IPS DF 6.9 (cell line): ENCODE data around the gene CACNA1E.
"Not testable (repeated sequence)": the region's sequence is repeated elsewhere in the genome, so short reads cannot be mapped to it uniquely, and the experiment has no call there.

ENCODE experiments used
- DNase-seq: peaks from one replicate; pipeline ENCODE4 v3.0.0-alpha.2; 2013; ENCODE audit warnings: low read depth, low spot score
- H3K27ac ChIP-seq: one replicate; pipeline ENCODE4 v1.5.1; 2013; ENCODE audit warnings: low read length, control low read depth
- H3K27me3 ChIP-seq: 2 replicates; pipeline ENCODE4 v1.6.1; 2013; ENCODE audit warnings: mild to moderate bottlenecking, low read length; ENCODE audit not compliant: control insufficient read depth, insufficient read depth
- H3K36me3 ChIP-seq: 2 replicates; pipeline ENCODE4 v1.6.1; 2013; ENCODE audit warnings: low read length; ENCODE audit not compliant: control insufficient read depth, insufficient read depth
- H3K4me1 ChIP-seq: 2 replicates; pipeline ENCODE4 v1.6.1; 2013; ENCODE audit warnings: low read length; ENCODE audit not compliant: control insufficient read depth, insufficient read depth
- H3K4me3 ChIP-seq: 2 replicates; pipeline ENCODE4 v1.5.1; 2013; ENCODE audit warnings: mild to moderate bottlenecking, low read length
- H3K9me3 ChIP-seq: 2 replicates; pipeline ENCODE4 v1.6.1; 2013; ENCODE audit warnings: low read length, inconsistent platforms; ENCODE audit not compliant: control insufficient read depth, insufficient read depth
- WGBS: extraction: QIAGEN DNeasy Blood & Tissue Kit; methylation state at CpG from one replicate; pipeline ENCODE4 v1.1.7; 2013; ENCODE audit warnings: mixed read lengths, missing lambda C conversion rate; ENCODE audit not compliant: insufficient read length, insufficient coverage; 5-methylcytosine and 5-hydroxymethylcytosine counted together

The CACNA1E gene

GRCh38 chr1:181816608-181817007 lies 333.3 kb downstream of the CACNA1E start:
- no peaks in the 10 kb centered on the region for H3K4me1 ChIP-seq
- no peaks in the 10 kb centered on the region for H3K36me3 ChIP-seq
- no peak for DNase-seq
- H3K27me3 ChIP-seq, result no peaks in the 10 kb centered on the region
- no peak overlapping the region for H3K27ac ChIP-seq
- no CpG with 5 or more reads among the region's 4 CpGs for WGBS
- H3K4me3 ChIP-seq, result no peak overlapping the region
- H3K9me3 ChIP-seq, result no peaks in the 10 kb centered on the region

GRCh38 chr1:181817091-181817490 lies 333.8 kb downstream of the CACNA1E start:
- no peak for DNase-seq
- Histone ChIP-seq H3K9me3 (no peaks in the 10 kb centered on the region), H3K4me1 (no peaks in the 10 kb centered on the region), H3K36me3 (no peaks in the 10 kb centered on the region), H3K27me3 (no peaks in the 10 kb centered on the region), H3K4me3 (no peak overlapping the region), H3K27ac (no peak overlapping the region)

- H3K27ac ChIP-seq, result no peak overlapping the region
- no peaks in the 10 kb centered on the region for H3K36me3 ChIP-seq
- WGBS, result no CpG with 5 or more reads among the region's 2 CpGs
- no peaks in the 10 kb centered on the region for H3K27me3 ChIP-seq
- no peaks in the 10 kb centered on the region for H3K4me1 ChIP-seq
- DNase-seq, result no peak
- no peaks in the 10 kb centered on the region for H3K9me3 ChIP-seq
- H3K4me3 ChIP-seq, result no peak overlapping the region
Observed at GRCh38 chr1:181818459-181818858, 335.1 kb downstream of the CACNA1E start.

DNA sequence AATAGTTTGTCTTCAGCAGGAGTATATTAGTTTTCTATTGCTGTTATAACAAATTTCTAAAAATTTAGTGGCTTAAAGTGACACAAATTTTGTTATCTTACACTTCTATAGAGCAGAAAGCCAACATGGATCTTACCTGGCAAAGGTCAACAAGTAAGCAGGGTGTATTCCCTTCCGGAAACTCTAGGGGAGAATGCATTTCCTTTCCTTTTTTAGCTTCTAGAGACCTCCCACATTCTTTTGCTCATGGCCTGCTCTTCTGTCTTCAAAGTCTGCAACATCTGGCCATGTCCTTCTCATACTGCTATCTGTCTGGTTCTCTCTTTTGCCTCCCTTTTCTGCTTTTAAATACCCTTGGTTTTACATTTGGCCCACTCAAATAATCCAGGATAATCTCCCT lies 335.6 kb downstream of the CACNA1E start:
- Histone ChIP-seq H3K27ac (no peak overlapping the region), H3K4me3 (no peak overlapping the region), H3K27me3 (no peaks in the 10 kb centered on the region), H3K4me1 (no peaks in the 10 kb centered on the region), H3K9me3 (no peaks in the 10 kb centered on the region), H3K36me3 (no peaks in the 10 kb centered on the region)
- no CpG with 5 or more reads among the region's 1 CpG for WGBS
- no peak for DNase-seq

- no peaks in the 10 kb centered on the region for H3K4me1 ChIP-seq
- no peaks in the 10 kb centered on the region for H3K9me3 ChIP-seq
- no peaks in the 10 kb centered on the region for H3K27me3 ChIP-seq
- H3K4me3 ChIP-seq, result no peak overlapping the region
- no peaks in the 10 kb centered on the region for H3K36me3 ChIP-seq
- DNase-seq, result no peak
- no peak overlapping the region for H3K27ac ChIP-seq
Observed at GRCh38 chr1:181821701-181822100, 338.4 kb downstream of the CACNA1E start.

DNA sequence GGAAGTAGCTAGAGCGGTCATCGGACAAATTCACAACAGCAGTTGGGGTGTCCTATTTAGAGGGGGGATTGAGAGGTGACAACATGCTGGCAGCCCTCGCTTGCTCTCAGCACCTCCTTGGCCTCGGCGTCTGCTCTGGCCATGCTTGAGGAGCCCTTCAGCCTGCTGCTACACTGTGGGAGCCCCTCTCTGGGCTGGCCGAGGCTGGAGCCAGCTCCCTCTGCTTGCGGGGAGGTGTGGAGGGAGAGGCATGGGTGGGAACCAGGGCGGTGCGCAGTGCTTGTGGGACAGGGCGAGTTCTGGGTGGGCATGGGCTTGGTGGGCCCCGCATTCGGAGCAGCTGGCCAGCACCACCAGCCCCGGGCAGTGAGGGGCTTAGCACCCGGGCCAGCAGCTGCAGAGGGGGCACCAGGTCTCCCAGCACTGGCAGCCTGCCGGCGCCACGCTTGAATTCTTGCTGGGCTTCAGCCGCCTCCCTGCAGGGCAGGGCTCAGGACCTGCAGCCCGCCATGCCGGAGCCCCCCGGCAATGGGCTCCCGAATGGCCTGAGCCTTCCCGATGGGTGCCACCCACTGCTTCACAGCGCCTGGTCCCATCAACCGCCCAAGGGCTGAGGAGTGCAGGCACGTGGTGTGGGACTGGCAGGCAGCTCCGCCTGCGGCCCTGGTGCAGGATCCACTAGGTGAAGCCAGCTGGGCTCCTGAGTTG lies 349.0 kb downstream of the CACNA1E start:
- H3K9me3 ChIP-seq, H3K27me3 ChIP-seq, DNase-seq, H3K36me3 ChIP-seq, H3K27ac ChIP-seq, H3K4me3 ChIP-seq, H3K4me1 ChIP-seq: not testable (repeated sequence)
- WGBS, result no CpG with 5 or more reads among the region's 28 CpGs

- Histone ChIP-seq H3K9me3 (no peaks in the 10 kb centered on the region), H3K27ac (no peak overlapping the region), H3K27me3 (no peaks in the 10 kb centered on the region), H3K4me3 (no peak overlapping the region), H3K36me3 (no peaks in the 10 kb centered on the region), H3K4me1 (no peaks in the 10 kb centered on the region)
- WGBS, result no CpG with 5 or more reads among the region's 5 CpGs
- DNase-seq, result no peak
Observed at GRCh38 chr1:181846001-181846645, 362.8 kb downstream of the CACNA1E start.

DNA sequence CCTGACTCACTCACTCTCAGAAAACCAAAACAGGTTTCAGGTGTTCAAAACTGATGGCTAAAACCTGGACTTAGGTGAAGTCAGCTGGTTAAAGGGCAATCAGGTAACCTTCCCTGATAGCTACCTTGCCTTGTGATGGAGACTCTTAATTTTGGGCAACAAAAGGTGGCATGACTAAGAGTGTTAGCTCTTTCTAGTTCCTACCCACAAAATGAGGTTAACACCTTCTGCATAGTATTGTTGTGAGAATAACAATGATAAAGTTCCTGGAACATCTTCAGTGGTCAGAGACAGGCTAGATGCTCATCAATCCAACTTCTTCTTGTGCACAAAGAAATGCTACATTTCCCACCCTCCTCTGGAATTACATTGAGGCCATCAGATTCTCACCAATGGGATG lies 363.4 kb downstream of the CACNA1E start:
- Histone ChIP-seq H3K27ac (no peak overlapping the region), H3K9me3 (no peaks in the 10 kb centered on the region), H3K4me3 (no peak overlapping the region), H3K36me3 (no peaks in the 10 kb centered on the region), H3K4me1 (no peaks in the 10 kb centered on the region), H3K27me3 (no peaks in the 10 kb centered on the region)
- no peak for DNase-seq

GRCh38 chr1:181849071-181849470 lies 365.8 kb downstream of the CACNA1E start:
- H3K36me3 ChIP-seq, result no peaks in the 10 kb centered on the region
- H3K4me1 ChIP-seq, result no peaks in the 10 kb centered on the region
- DNase-seq, result no peak
- no peaks in the 10 kb centered on the region for H3K27me3 ChIP-seq
- no peaks in the 10 kb centered on the region for H3K9me3 ChIP-seq
- no peak overlapping the region for H3K4me3 ChIP-seq
- no peak overlapping the region for H3K27ac ChIP-seq
- no CpG with 5 or more reads among the region's 4 CpGs for WGBS

GRCh38 chr1:181854212-181854611 lies 370.9 kb downstream of the CACNA1E start:
- no CpG with 5 or more reads among the region's 2 CpGs for WGBS

GRCh38 chr1:181855380-181855779 lies 372.1 kb downstream of the CACNA1E start:
- Histone ChIP-seq H3K4me3 (no peak overlapping the region), H3K27ac (no peak overlapping the region), H3K4me1 (no peaks in the 10 kb centered on the region), H3K9me3 (no peaks in the 10 kb centered on the region), H3K27me3 (no peaks in the 10 kb centered on the region), H3K36me3 (no peaks in the 10 kb centered on the region)
- no peak for DNase-seq
- no CpG with 5 or more reads among the region's 1 CpG for WGBS

More at GRCh38 chr1:181854212-181854611, 370.9 kb downstream of the CACNA1E start:
- not testable (repeated sequence) for H3K36me3 ChIP-seq, H3K4me1 ChIP-seq, H3K9me3 ChIP-seq, H3K27ac ChIP-seq, H3K4me3 ChIP-seq, H3K27me3 ChIP-seq, DNase-seq
